Erythroblast (primary cell): ENCODE results near the gene CCDC187.

Experiments used
- GATA1 ChIP-seq: IDR thresholded peaks from 2 replicates; pipeline ENCODE4 v1.6.1; 2011; ENCODE audit warnings: low read depth, mild to moderate bottlenecking, control low read depth, low read length, moderate library complexity
- POLR2A ChIP-seq: IDR thresholded peaks from 2 replicates; pipeline ENCODE4 v1.6.1; 2011; ENCODE audit warnings: mild to moderate bottlenecking, low read length

- no peak for TF ChIP-seq POLR2A
- no peak for TF ChIP-seq GATA1
These were observed 22.2 kb downstream of the CCDC187 start for GRCh38 chr9:136281421-136282271.
